Liver (tissue), 3 donors: ENCODE results near the gene TTF2.

Experiments
- EGR1 ChIP-seq, 2 donors: IDR thresholded peaks; 2 replicates each; pipeline ENCODE4 v1.6.1; 2016 to 2018; ENCODE audit warnings: antibody characterized with exemption in 2 of 2, low read depth in 2 of 2
- GABPA ChIP-seq, 2 donors: IDR thresholded peaks in 1 of 2; conservative IDR thresholded peaks in 1 of 2; 2 replicates each; pipeline ENCODE4 v1.6.1; 2016; ENCODE audit warnings: antibody characterized with exemption in 2 of 2, mild to moderate bottlenecking in 1 of 2, moderate library complexity in 1 of 2
- JUND ChIP-seq, 2 donors: IDR thresholded peaks; 2 replicates each; pipeline ENCODE4 v1.6.1; 2016; ENCODE audit warnings: antibody characterized with exemption in 2 of 2
- RAD21 ChIP-seq, 2 donors: IDR thresholded peaks; 2 replicates each; pipeline ENCODE4 v1.6.1; 2016; ENCODE audit warnings: antibody characterized with exemption in 2 of 2, mild to moderate bottlenecking in 2 of 2
- RXRA ChIP-seq, 2 donors: IDR thresholded peaks; 2 replicates each; pipeline ENCODE4 v1.6.1; 2017 to 2018; ENCODE audit warnings: antibody characterized with exemption in 2 of 2, mild to moderate bottlenecking in 1 of 2
- SP1 ChIP-seq: IDR thresholded peaks from 2 replicates; pipeline ENCODE4 v1.6.1; 2018; ENCODE audit warnings: antibody characterized with exemption, mild to moderate bottlenecking
- TAF1 ChIP-seq: conservative IDR thresholded peaks from 2 replicates; pipeline ENCODE4 v1.6.1; 2016; ENCODE audit warnings: antibody characterized with exemption, mild to moderate bottlenecking
- YY1 ChIP-seq: IDR thresholded peaks from 2 replicates; pipeline ENCODE4 v1.6.1; 2016; ENCODE audit warnings: antibody characterized with exemption, mild to moderate bottlenecking
- TF ChIP-seq, protein P1 (sequence below): fragments of 150-350 bp; IDR thresholded peaks from 2 replicates; pipeline ENCODE4 v1.5.1; 2017; ENCODE audit warnings: improper control_type of control experiment, low read depth, low read length; ENCODE audit not compliant: missing input control
- TF ChIP-seq, protein P2 (sequence below): IDR thresholded peaks from 2 replicates; pipeline ENCODE4 v1.6.1; 2016; ENCODE audit warnings: antibody characterized with exemption
- TF ChIP-seq, protein P3 (sequence below): IDR thresholded peaks from 2 replicates; pipeline ENCODE4 v1.6.1; 2016; ENCODE audit warnings: antibody characterized with exemption, mild to moderate bottlenecking
- donor health status: healthy.
- donor health status: healthy.

DNA sequence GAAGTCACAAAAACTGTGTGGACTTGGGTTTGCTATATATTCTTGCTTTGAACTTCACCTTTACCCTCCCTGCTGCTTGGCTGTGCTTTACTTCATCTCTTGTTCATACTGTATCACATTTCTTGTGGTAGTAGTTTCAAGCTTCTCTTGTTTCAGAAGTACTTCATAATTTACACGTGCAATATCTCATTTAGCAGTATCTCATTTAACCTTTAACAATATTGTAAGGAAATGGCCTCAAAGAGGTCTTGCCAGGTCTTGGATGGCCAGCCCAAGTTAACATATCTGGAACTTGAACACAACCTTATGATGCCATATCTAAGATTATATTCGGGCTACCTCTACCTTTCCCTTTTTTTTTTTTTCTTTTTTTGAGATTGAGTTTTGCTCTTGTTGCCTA is 63.1 kb downstream of the TTF2 start:
- TF ChIP-seq, protein P1, sequence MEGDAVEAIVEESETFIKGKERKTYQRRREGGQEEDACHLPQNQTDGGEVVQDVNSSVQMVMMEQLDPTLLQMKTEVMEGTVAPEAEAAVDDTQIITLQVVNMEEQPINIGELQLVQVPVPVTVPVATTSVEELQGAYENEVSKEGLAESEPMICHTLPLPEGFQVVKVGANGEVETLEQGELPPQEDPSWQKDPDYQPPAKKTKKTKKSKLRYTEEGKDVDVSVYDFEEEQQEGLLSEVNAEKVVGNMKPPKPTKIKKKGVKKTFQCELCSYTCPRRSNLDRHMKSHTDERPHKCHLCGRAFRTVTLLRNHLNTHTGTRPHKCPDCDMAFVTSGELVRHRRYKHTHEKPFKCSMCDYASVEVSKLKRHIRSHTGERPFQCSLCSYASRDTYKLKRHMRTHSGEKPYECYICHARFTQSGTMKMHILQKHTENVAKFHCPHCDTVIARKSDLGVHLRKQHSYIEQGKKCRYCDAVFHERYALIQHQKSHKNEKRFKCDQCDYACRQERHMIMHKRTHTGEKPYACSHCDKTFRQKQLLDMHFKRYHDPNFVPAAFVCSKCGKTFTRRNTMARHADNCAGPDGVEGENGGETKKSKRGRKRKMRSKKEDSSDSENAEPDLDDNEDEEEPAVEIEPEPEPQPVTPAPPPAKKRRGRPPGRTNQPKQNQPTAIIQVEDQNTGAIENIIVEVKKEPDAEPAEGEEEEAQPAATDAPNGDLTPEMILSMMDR: no peak
- TF ChIP-seq YY1: no peak
- TF ChIP-seq JUND (IDR thresholded peaks at IDR 0.05): no peak
- TF ChIP-seq EGR1 (IDR thresholded peaks at IDR 0.05; ENCODE audit: low read depth in 2 of 2): no peak
- TF ChIP-seq, protein P2, sequence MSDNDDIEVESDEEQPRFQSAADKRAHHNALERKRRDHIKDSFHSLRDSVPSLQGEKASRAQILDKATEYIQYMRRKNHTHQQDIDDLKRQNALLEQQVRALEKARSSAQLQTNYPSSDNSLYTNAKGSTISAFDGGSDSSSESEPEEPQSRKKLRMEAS: no peak
- no peak for TF ChIP-seq GABPA (IDR thresholded peaks at IDR 0.05 in 1 of 2, conservative IDR thresholded peaks at IDR 0.05 in 1 of 2)
- TF ChIP-seq SP1: no peak
- TF ChIP-seq, protein P3, sequence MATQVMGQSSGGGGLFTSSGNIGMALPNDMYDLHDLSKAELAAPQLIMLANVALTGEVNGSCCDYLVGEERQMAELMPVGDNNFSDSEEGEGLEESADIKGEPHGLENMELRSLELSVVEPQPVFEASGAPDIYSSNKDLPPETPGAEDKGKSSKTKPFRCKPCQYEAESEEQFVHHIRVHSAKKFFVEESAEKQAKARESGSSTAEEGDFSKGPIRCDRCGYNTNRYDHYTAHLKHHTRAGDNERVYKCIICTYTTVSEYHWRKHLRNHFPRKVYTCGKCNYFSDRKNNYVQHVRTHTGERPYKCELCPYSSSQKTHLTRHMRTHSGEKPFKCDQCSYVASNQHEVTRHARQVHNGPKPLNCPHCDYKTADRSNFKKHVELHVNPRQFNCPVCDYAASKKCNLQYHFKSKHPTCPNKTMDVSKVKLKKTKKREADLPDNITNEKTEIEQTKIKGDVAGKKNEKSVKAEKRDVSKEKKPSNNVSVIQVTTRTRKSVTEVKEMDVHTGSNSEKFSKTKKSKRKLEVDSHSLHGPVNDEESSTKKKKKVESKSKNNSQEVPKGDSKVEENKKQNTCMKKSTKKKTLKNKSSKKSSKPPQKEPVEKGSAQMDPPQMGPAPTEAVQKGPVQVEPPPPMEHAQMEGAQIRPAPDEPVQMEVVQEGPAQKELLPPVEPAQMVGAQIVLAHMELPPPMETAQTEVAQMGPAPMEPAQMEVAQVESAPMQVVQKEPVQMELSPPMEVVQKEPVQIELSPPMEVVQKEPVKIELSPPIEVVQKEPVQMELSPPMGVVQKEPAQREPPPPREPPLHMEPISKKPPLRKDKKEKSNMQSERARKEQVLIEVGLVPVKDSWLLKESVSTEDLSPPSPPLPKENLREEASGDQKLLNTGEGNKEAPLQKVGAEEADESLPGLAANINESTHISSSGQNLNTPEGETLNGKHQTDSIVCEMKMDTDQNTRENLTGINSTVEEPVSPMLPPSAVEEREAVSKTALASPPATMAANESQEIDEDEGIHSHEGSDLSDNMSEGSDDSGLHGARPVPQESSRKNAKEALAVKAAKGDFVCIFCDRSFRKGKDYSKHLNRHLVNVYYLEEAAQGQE: no peak
- no peak for TF ChIP-seq RAD21 (IDR thresholded peaks at IDR 0.05)
- TF ChIP-seq RXRA (IDR thresholded peaks at IDR 0.05): no peak
- TF ChIP-seq TAF1: no peak
